ENCODE measurements around the gene CCL1. TPM values are rescaled to one million over a fixed set of nuclear protein-coding genes. Genes with fewer than 3 reads are reported as not detected.

Gene CCL1
- total RNA-seq, 2 donors from 2014 or later, result not detected

GRCh38 chr17:34406226-34406625 is 43.2 kb upstream of the CCL1 start:
- H3K27me3 ChIP-seq, result no peaks in the 10 kb centered on the region
- H3K4me1 ChIP-seq, result no peaks in the 10 kb centered on the region
- TF ChIP-seq CTCF (IDR thresholded peaks at IDR 0.05), result no peak
- H3K36me3 ChIP-seq, result no peaks in the 10 kb centered on the region
- DNase-seq (ENCODE audit: low spot score), result no peak
- no peaks in the 10 kb centered on the region for H3K9me3 ChIP-seq
- H3K27ac ChIP-seq, result no peak overlapping the region
- no peak overlapping the region for H3K4me3 ChIP-seq

- Histone ChIP-seq H3K4me1 (no peaks in the 10 kb centered on the region), H3K4me3 (no peak overlapping the region), H3K36me3 (no peaks in the 10 kb centered on the region), H3K27ac (no peak overlapping the region), H3K9me3 (no peaks in the 10 kb centered on the region), H3K27me3 (no peaks in the 10 kb centered on the region)
- no peak for DNase-seq (ENCODE audit: low spot score)
- no peak for TF ChIP-seq CTCF (IDR thresholded peaks at IDR 0.05)
These were observed 40.0 kb upstream of the CCL1 start for GRCh38 chr17:34403006-34403405.

GRCh38 chr17:34401165-34401564 is 38.1 kb upstream of the CCL1 start:
- H3K4me1 ChIP-seq, result no peaks in the 10 kb centered on the region
- no peak overlapping the region for H3K4me3 ChIP-seq
- no peaks in the 10 kb centered on the region for H3K36me3 ChIP-seq
- no peak for DNase-seq (ENCODE audit: low spot score)
- H3K27ac ChIP-seq, result no peak overlapping the region
- no peaks in the 10 kb centered on the region for H3K27me3 ChIP-seq
- no peak for TF ChIP-seq CTCF (IDR thresholded peaks at IDR 0.05)
- H3K9me3 ChIP-seq, result no peaks in the 10 kb centered on the region

- Histone ChIP-seq H3K4me1 (no peaks in the 10 kb centered on the region), H3K27ac (no peak overlapping the region), H3K36me3 (no peaks in the 10 kb centered on the region), H3K27me3 (no peaks in the 10 kb centered on the region), H3K9me3 (no peaks in the 10 kb centered on the region), H3K4me3 (no peak overlapping the region)
- no peak for DNase-seq (ENCODE audit: low spot score)
- TF ChIP-seq CTCF (IDR thresholded peaks at IDR 0.05), result no peak
These were observed 37.4 kb upstream of the CCL1 start for GRCh38 chr17:34400301-34400931.

GRCh38 chr17:34399725-34400124 is 36.7 kb upstream of the CCL1 start:
- TF ChIP-seq CTCF (IDR thresholded peaks at IDR 0.05), result no peak
- Histone ChIP-seq H3K9me3 (no peaks in the 10 kb centered on the region), H3K36me3 (no peaks in the 10 kb centered on the region), H3K4me1 (no peaks in the 10 kb centered on the region), H3K27ac (no peak overlapping the region), H3K27me3 (no peaks in the 10 kb centered on the region), H3K4me3 (no peak overlapping the region)
- DNase-seq (ENCODE audit: low spot score), result no peak

GRCh38 chr17:34398990-34399389 is 36.0 kb upstream of the CCL1 start:
- Histone ChIP-seq H3K9me3 (no peaks in the 10 kb centered on the region), H3K27ac (no peak overlapping the region), H3K36me3 (no peaks in the 10 kb centered on the region), H3K27me3 (no peaks in the 10 kb centered on the region), H3K4me3 (no peak overlapping the region), H3K4me1 (no peaks in the 10 kb centered on the region)
- no peak for DNase-seq (ENCODE audit: low spot score)
- no peak for TF ChIP-seq CTCF (IDR thresholded peaks at IDR 0.05)
